GM12875 (cell line): ENCODE data around the gene HGF.
"Not testable (repeated sequence)": the region's sequence is repeated elsewhere in the genome, so short reads cannot be mapped to it uniquely, and the experiment has no call there.

Source experiments
- H3K4me3 ChIP-seq: one replicate; pipeline ENCODE4 v1.5.1; 2011; ENCODE audit warnings: low read depth, low read length, control low read depth
- TF ChIP-seq, protein P1 (sequence below): IDR thresholded peaks from 2 replicates; pipeline ENCODE4 v1.5.1; 2011; ENCODE audit warnings: low read depth, mild to moderate bottlenecking, control low read depth, inconsistent platforms, low read length, moderate library complexity, borderline replicate concordance; ENCODE audit not compliant: insufficient read depth

The HGF gene

GRCh38 chr7:81769891-81770727 is at the start of gene HGF:
HGF (minus strand) TSS chr7:81770047; CDS start chr7:81769971, 76 bp downstream.
- no peak within 1 kb of the TSS for H3K4me3 ChIP-seq
- TF ChIP-seq, protein P1, sequence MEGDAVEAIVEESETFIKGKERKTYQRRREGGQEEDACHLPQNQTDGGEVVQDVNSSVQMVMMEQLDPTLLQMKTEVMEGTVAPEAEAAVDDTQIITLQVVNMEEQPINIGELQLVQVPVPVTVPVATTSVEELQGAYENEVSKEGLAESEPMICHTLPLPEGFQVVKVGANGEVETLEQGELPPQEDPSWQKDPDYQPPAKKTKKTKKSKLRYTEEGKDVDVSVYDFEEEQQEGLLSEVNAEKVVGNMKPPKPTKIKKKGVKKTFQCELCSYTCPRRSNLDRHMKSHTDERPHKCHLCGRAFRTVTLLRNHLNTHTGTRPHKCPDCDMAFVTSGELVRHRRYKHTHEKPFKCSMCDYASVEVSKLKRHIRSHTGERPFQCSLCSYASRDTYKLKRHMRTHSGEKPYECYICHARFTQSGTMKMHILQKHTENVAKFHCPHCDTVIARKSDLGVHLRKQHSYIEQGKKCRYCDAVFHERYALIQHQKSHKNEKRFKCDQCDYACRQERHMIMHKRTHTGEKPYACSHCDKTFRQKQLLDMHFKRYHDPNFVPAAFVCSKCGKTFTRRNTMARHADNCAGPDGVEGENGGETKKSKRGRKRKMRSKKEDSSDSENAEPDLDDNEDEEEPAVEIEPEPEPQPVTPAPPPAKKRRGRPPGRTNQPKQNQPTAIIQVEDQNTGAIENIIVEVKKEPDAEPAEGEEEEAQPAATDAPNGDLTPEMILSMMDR: no peak

- no peak overlapping the region for H3K4me3 ChIP-seq
Observed at GRCh38 chr7:81816312-81816711, 46.5 kb upstream of the HGF start.

DNA sequence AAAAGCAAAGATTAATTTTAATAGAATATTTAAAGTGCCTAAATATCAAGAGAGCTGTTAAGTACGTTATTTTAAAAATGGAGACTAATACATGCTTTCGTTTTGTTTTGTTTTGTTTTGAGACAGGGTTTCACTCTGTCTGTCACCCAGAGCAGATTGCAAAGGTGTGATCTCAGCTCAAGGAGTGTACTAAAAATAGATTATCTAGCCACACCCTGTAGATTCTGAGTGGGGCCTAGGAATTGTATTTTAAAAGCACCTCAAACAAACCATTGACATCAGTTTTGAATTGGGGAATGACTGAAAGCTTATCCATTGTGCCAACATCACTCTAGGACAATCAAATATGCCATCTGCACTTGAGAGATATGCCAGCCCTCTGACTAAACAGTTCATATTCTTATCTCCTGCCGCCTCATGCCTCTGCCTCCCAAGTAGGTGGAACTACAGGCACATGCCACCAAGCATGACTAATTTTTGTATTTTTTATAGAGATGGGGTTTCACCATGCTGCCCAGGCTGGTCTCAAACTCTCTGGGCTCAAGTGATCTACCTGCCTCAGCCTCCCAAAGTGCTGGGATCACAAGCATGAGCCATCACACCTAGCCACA is 43.1 kb upstream of the HGF start:
- H3K4me3 ChIP-seq: not testable (repeated sequence)

More at GRCh38 chr7:81816312-81816711, 46.5 kb upstream of the HGF start:
- TF ChIP-seq, protein P1: no peak

GRCh38 chr7:81811956-81812865 is 42.4 kb upstream of the HGF start:
- H3K4me3 ChIP-seq: no peak overlapping the region
- TF ChIP-seq, protein P1: no peak

- no peak overlapping the region for H3K4me3 ChIP-seq
- TF ChIP-seq, protein P1: no peak
Observed at GRCh38 chr7:81810476-81811155, 40.8 kb upstream of the HGF start.

- H3K4me3 ChIP-seq: not testable (repeated sequence)
Observed at GRCh38 chr7:81808310-81808709, 38.5 kb upstream of the HGF start.

- TF ChIP-seq, protein P1: no peak
- H3K4me3 ChIP-seq: no peak overlapping the region
Observed at GRCh38 chr7:81803267-81803666, 33.4 kb upstream of the HGF start.
